GM12878 (cell line): ENCODE measurements around the gene CHKA. TPM values are rescaled to one million over a fixed set of nuclear protein-coding genes. Genes with fewer than 3 reads are reported as not detected.

ENCODE experiments used
- ATAC-seq: fragments of 200-7000 bp; cut with Tn5 transposase; 3 replicates; pipeline ENCODE4 v1.9.1; 2020; ENCODE audit warnings: mild to moderate bottlenecking, moderate library complexity
- BruUV-seq: library from RNA; stranded (reverse); fragments of 400-500 nt; replicated peaks from 2 replicates; lab custom pipeline; 2021; lab: Mats Ljungman, UMichigan
- CTCF ChIA-PET: fragments of 300-600 bp; sonication (Branson Sonifier 250); formaldehyde crosslinking; extraction: SDS; loops from one replicate; lab custom pipeline; 2021; ENCODE audit warnings: inconsistent platforms; lab: Yijun Ruan, JAX
- POLR2A ChIA-PET: fragments of 350-600 bp; formaldehyde crosslinking; extraction: SDS; loops from one replicate; lab custom pipeline; 2021; ENCODE audit warnings: inconsistent platforms; lab: Charles Lee
- RAD21 ChIA-PET: fragments of 300-600 bp; sonication (Branson Sonifier 250); formaldehyde crosslinking; loops from one replicate; lab custom pipeline; 2023; ENCODE audit warnings: antibody characterized with exemption; ENCODE audit not compliant: unreplicated experiment; lab: Charles Lee
- SMC1A ChIA-PET: fragments of 300-600 bp; sonication (Branson Sonifier 250); formaldehyde crosslinking; loops from one replicate; lab custom pipeline; 2023; ENCODE audit not compliant: unreplicated experiment, uncharacterized antibody; lab: Charles Lee
- DNase-seq: peaks from one replicate; pipeline ENCODE4 v3.0.0-alpha.2; 2011; ENCODE audit warnings: low read depth, low spot score
- FAIRE-seq: peaks from 3 replicates; lab custom pipeline; 2011; peaks lifted over from hg19 to GRCh38; lab: Jason Lieb, UNC
- H2AFZ ChIP-seq: 2 replicates; pipeline ENCODE4 v1.6.0; 2011; ENCODE audit warnings: low read depth, low read length, control low read depth; ENCODE audit not compliant: control insufficient read depth
- H3K27ac ChIP-seq: 2 replicates; pipeline ENCODE4 v1.5.1; 2011; ENCODE audit warnings: control low read depth; ENCODE audit not compliant: control insufficient read depth, insufficient read depth
- H3K27me3 ChIP-seq, 2 experiments: replicated peaks in 1 of 2; 2 replicates each; pipeline versions ENCODE4 v1.6.0 to v1.6.1; 2011; ENCODE audit warnings: low read length in 1 of 2; ENCODE audit not compliant: control insufficient read depth in 2 of 2, insufficient read depth in 2 of 2
- H3K36me3 ChIP-seq, 2 experiments: 2 replicates each; pipeline ENCODE4 v1.5.1; 2011; ENCODE audit warnings: low read length in 1 of 2; ENCODE audit not compliant: control insufficient read depth in 2 of 2, insufficient read depth in 2 of 2
- H3K4me1 ChIP-seq: 2 replicates; pipeline ENCODE4 v1.6.1; 2011; ENCODE audit warnings: mild to moderate bottlenecking, low read length, moderate library complexity, mixed read lengths; ENCODE audit not compliant: control insufficient read depth, insufficient read depth
- H3K4me2 ChIP-seq: 2 replicates; pipeline ENCODE4 v1.6.0; 2011; ENCODE audit warnings: control low read depth; ENCODE audit not compliant: control insufficient read depth, insufficient read depth
- H3K4me3 ChIP-seq: fragments of 200-600 bp; sonication (generic); 2 replicates; pipeline ENCODE4 v1.5.1; 2016
- H3K79me2 ChIP-seq: 2 replicates; pipeline ENCODE4 v1.6.0; 2011; ENCODE audit warnings: low read length; ENCODE audit not compliant: control insufficient read depth, insufficient read depth
- H3K9ac ChIP-seq: 2 replicates; pipeline ENCODE4 v1.8.0; 2011; ENCODE audit warnings: low read length, control low read depth, mixed read lengths; ENCODE audit not compliant: control insufficient read depth, insufficient read depth
- H3K9me3 ChIP-seq: replicated peaks from 3 replicates; pipeline ENCODE4 v1.5.1; 2011; ENCODE audit warnings: mild to moderate bottlenecking, low read length; ENCODE audit not compliant: control insufficient read depth, insufficient read depth
- H4K20me1 ChIP-seq: 2 replicates; pipeline ENCODE4 v1.6.0; 2011; ENCODE audit not compliant: control insufficient read depth, insufficient read depth
- BCL11A ChIP-seq: IDR thresholded peaks from 2 replicates; pipeline ENCODE4 v1.6.1; 2011; ENCODE audit warnings: low read depth, low read length
- BMI1 ChIP-seq: fragments of 450-650 bp; IDR thresholded peaks from 2 replicates; pipeline ENCODE4 v1.6.1; 2016; ENCODE audit warnings: mild to moderate bottlenecking, moderate library complexity, borderline replicate concordance
- MLLT1 ChIP-seq: fragments of 450-650 bp; IDR thresholded peaks from 2 replicates; pipeline ENCODE4 v1.6.1; 2016; ENCODE audit warnings: mild to moderate bottlenecking
- SIX5 ChIP-seq: IDR thresholded peaks from 2 replicates; pipeline ENCODE4 v1.6.1; 2011; ENCODE audit warnings: mild to moderate bottlenecking, low read depth, low read length, moderate library complexity; ENCODE audit not compliant: severe bottlenecking
- TCF7 ChIP-seq: IDR thresholded peaks from 2 replicates; pipeline ENCODE4 v1.6.1; 2014; ENCODE audit warnings: antibody characterized with exemption, borderline replicate concordance
- USF1 ChIP-seq: IDR thresholded peaks from 2 replicates; pipeline ENCODE4 v1.6.1; 2011; ENCODE audit warnings: borderline replicate concordance, low read depth, mild to moderate bottlenecking, moderate library complexity, mixed read lengths, low read length; ENCODE audit not compliant: insufficient read depth; ENCODE audit errors: extremely low read length
- YBX1 ChIP-seq: fragments of 450-650 bp; IDR thresholded peaks from 2 replicates; pipeline ENCODE4 v1.6.1; 2016; ENCODE audit warnings: antibody characterized with exemption
- WGBS: methylation state at CpG from one replicate; pipeline ENCODE4 v1.1.6; 2016; ENCODE audit warnings: low lambda C conversion rate; ENCODE audit not compliant: insufficient replicate concordance, insufficient coverage; ENCODE audit errors: missing lambda C conversion rate; 5-methylcytosine and 5-hydroxymethylcytosine counted together
- in situ Hi-C: fragments of 300-500 bp; cut with MboI; formaldehyde crosslinking; loops from 9 replicates; pipeline ENCODE4 v1.14.3; 2018; ENCODE audit warnings: mixed read lengths
- intact Hi-C: fragments of 100-400 bp; cut with micrococcal nuclease; formaldehyde crosslinking; loops from one replicate; pipeline ENCODE4 v1.14.2; 2022; ENCODE audit not compliant: unreplicated experiment
- polyA plus RNA-seq, 11 experiments: library from polyadenylated mRNA; depleted of rRNA in 4 of 11; unstranded in 6 of 11; stranded (reverse) in 5 of 11; fragments of >200 nt; fragmentation: Nextera tagmentation in 4 of 11; fragmentation: Illumina TruSeq in 1 of 11; extraction: Ambion mirVana in 4 of 11; extraction: Trizol in 1 of 11; gene quantifications; 1 replicate in 1 of 11; 2 replicates in 10 of 11; pipeline versions ENCODE4 v1.2.1 to v1.2.3, GENCODE V29; 2011 to 2016; ENCODE audit warnings: inconsistent platforms in 2 of 11, missing spikeins in 2 of 11, low read depth in 1 of 11
- total RNA-seq, 4 experiments: library from RNA; depleted of rRNA in 3 of 4; stranded (reverse); fragments of >200 nt in 3 of 4; fragmentation: Illumina TruSeq in 1 of 4; extraction: Trizol in 1 of 4; gene quantifications; 2 replicates each; pipeline versions ENCODE4 v1.2.1 to v1.2.3, GENCODE V29; 2013 to 2021

CHKA gene
- total and polyA plus RNA-seq, 10 of the 15 experiments (the other 5 are each of a cell fraction or from before 2014, with no cell fraction given), result 5.2 to 29.2 (median 21.2) TPM

GRCh38 chr11:68115285-68115684 is 5.9 kb downstream of the CHKA start:
- no TSS peak for BruUV-seq
- Histone ChIP-seq H3K36me3 (peaks cover 0 to 5% of the 10 kb centered on the region in 2 experiments; a peak in 2 of 4 replicates), H3K4me1 (peaks cover 8% of the 10 kb centered on the region; the same call in 1 of the 2 replicates), H3K9ac (0 out of 2 replicates have a peak overlapping the region, but pooled peaks have one; percentile 8), H3K27ac (0 out of 2 replicates have a peak overlapping the region, but pooled peaks have one; percentile 33), H2AFZ (no peak overlapping the region), H3K79me2 (peaks cover 74% of the 10 kb centered on the region), H3K4me3 (no peak overlapping the region), H3K9me3 (no peaks in the 10 kb centered on the region)
- intact Hi-C loops, result loop anchor here (5.0 kb wide), 1 partner anchor 83 kb away; the partner anchor contains the start of gene NDUFS8
- ATAC-seq (peak; percentile 9), DNase-seq (no peak), FAIRE-seq (no peak)
- RAD21 ChIA-PET, result interaction anchor here (1.0 kb wide), 2 partner anchors 10 to 24 kb away, joined by 3 to 5 read pairs; no protein-coding TSS in a partner anchor
- POLR2A ChIA-PET, result interaction anchor here (0.8 to 0.9 kb wide), 2 partner anchors 24 to 89 kb away, joined by 3 to 4 read pairs; no protein-coding TSS in a partner anchor
- SMC1A ChIA-PET, result interaction anchor here (0.6 kb wide), 1 partner anchor 26 kb away, joined by 3 read pairs; no protein-coding TSS in a partner anchor
- CTCF ChIA-PET, result interaction anchor here (1.0 kb wide), 1 partner anchor 94 kb away, joined by 4 read pairs; no protein-coding TSS in a partner anchor
- in situ Hi-C loops, result no loop called here
- 4% methylated on average over 1 of the region's 1 CpG for WGBS
- TF ChIP-seq YBX1 (no peak), MLLT1 (no peak), USF1 (no peak), TCF7 (no peak), SIX5 (no peak), BMI1 (no peak), BCL11A (no peak)
- TF ChIP-seq, all 136 proteins: peak for 0
- no peaks in the 10 kb centered on the region for H4K20me1 ChIP-seq
- peak overlapping the region; percentile 41; the same call in 1 of the 2 replicates for H3K4me2 ChIP-seq
- no peaks in the 10 kb centered on the region for H3K27me3 ChIP-seq
